Measurements from ENCODE around the gene SCIMP. TPM values are rescaled to one million over a fixed set of nuclear protein-coding genes. Genes with fewer than 3 reads are reported as not detected.

The SCIMP gene
- total and polyA plus RNA-seq, 2 of the 13 experiments (the other 11 are each of a cell fraction or from before 2014, with no cell fraction given) = not detected

- TF ChIP-seq SMC3 (IDR thresholded peaks at IDR 0.05; ENCODE audit: low read length) (no peak), AGO2 (optimal IDR thresholded peaks at IDR 0.05; ENCODE audit: low read depth, low read length) (peak; percentile 39), ELK4 (CRISPR knock-in tag; IDR thresholded peaks at IDR 0.05; ENCODE audit: borderline replicate concordance) (no peak), KLF6 (CRISPR knock-in tag; IDR thresholded peaks at IDR 0.05) (0 out of 2 replicates have a peak, but pooled peaks have one; percentile 62), ZFX (CRISPR knock-in tag; IDR thresholded peaks at IDR 0.05; ENCODE audit: low read depth) (peak; percentile 77), ZNF441 (CRISPR knock-in tag; IDR thresholded peaks at IDR 0.05; ENCODE audit: borderline replicate concordance) (peak; percentile 76; the same call in 1 of the 2 replicates), TOPORS (CRISPR knock-in tag; IDR thresholded peaks at IDR 0.05) (0 out of 2 replicates have a peak, but pooled peaks have one; percentile 20), NCOA2 (CRISPR knock-in tag; IDR thresholded peaks at IDR 0.05) (no peak), HNRNPUL1 (IDR thresholded peaks at IDR 0.05; ENCODE audit: low read depth, low read length) (no peak), SP5 (CRISPR knock-in tag; IDR thresholded peaks at IDR 0.05; ENCODE audit: borderline replicate concordance, low read depth) (peak; percentile 24; the same call in 1 of the 2 replicates), ZNF251 (CRISPR knock-in tag; IDR thresholded peaks at IDR 0.05) (no peak), HNRNPH1 (optimal IDR thresholded peaks at IDR 0.05; ENCODE audit: low read depth, low read length) (no peak), ZNF775 (CRISPR knock-in tag; IDR thresholded peaks at IDR 0.05; ENCODE audit: borderline replicate concordance) (no peak), ZNF546 (CRISPR knock-in tag; conservative IDR thresholded peaks at IDR 0.05) (no peak)
- TF ChIP-seq, protein P1, sequence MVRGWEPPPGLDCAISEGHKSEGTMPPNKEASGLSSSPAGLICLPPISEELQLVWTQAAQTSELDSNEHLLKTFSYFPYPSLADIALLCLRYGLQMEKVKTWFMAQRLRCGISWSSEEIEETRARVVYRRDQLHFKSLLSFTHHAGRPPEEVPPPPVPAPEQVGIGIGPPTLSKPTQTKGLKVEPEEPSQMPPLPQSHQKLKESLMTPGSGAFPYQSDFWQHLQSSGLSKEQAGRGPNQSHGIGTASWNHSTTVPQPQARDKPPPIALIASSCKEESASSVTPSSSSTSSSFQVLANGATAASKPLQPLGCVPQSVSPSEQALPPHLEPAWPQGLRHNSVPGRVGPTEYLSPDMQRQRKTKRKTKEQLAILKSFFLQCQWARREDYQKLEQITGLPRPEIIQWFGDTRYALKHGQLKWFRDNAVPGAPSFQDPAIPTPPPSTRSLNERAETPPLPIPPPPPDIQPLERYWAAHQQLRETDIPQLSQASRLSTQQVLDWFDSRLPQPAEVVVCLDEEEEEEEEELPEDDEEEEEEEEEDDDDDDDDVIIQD (CRISPR knock-in tag; IDR thresholded peaks at IDR 0.05; ENCODE audit: low read depth) = 0 out of 2 replicates have a peak, but pooled peaks have one; percentile 18
- TF ChIP-seq, protein P2, sequence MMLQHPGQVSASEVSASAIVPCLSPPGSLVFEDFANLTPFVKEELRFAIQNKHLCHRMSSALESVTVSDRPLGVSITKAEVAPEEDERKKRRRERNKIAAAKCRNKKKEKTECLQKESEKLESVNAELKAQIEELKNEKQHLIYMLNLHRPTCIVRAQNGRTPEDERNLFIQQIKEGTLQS (CRISPR knock-in tag; IDR thresholded peaks at IDR 0.05) = 0 out of 2 replicates have a peak, but pooled peaks have one; percentile 22
- TF ChIP-seq, protein P3, sequence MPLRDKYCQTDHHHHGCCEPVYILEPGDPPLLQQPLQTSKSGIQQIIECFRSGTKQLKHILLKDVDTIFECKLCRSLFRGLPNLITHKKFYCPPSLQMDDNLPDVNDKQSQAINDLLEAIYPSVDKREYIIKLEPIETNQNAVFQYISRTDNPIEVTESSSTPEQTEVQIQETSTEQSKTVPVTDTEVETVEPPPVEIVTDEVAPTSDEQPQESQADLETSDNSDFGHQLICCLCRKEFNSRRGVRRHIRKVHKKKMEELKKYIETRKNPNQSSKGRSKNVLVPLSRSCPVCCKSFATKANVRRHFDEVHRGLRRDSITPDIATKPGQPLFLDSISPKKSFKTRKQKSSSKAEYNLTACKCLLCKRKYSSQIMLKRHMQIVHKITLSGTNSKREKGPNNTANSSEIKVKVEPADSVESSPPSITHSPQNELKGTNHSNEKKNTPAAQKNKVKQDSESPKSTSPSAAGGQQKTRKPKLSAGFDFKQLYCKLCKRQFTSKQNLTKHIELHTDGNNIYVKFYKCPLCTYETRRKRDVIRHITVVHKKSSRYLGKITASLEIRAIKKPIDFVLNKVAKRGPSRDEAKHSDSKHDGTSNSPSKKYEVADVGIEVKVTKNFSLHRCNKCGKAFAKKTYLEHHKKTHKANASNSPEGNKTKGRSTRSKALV (CRISPR knock-in tag; IDR thresholded peaks at IDR 0.05) = no peak
- TF ChIP-seq, protein P4, sequence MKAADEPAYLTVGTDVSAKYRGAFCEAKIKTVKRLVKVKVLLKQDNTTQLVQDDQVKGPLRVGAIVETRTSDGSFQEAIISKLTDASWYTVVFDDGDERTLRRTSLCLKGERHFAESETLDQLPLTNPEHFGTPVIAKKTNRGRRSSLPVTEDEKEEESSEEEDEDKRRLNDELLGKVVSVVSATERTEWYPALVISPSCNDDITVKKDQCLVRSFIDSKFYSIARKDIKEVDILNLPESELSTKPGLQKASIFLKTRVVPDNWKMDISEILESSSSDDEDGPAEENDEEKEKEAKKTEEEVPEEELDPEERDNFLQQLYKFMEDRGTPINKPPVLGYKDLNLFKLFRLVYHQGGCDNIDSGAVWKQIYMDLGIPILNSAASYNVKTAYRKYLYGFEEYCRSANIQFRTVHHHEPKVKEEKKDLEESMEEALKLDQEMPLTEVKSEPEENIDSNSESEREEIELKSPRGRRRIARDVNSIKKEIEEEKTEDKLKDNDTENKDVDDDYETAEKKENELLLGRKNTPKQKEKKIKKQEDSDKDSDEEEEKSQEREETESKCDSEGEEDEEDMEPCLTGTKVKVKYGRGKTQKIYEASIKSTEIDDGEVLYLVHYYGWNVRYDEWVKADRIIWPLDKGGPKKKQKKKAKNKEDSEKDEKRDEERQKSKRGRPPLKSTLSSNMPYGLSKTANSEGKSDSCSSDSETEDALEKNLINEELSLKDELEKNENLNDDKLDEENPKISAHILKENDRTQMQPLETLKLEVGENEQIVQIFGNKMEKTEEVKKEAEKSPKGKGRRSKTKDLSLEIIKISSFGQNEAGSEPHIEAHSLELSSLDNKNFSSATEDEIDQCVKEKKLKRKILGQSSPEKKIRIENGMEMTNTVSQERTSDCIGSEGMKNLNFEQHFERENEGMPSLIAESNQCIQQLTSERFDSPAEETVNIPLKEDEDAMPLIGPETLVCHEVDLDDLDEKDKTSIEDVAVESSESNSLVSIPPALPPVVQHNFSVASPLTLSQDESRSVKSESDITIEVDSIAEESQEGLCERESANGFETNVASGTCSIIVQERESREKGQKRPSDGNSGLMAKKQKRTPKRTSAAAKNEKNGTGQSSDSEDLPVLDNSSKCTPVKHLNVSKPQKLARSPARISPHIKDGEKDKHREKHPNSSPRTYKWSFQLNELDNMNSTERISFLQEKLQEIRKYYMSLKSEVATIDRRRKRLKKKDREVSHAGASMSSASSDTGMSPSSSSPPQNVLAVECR (CRISPR knock-in tag; IDR thresholded peaks at IDR 0.05; ENCODE audit: borderline replicate concordance) = peak; percentile 50
Measured at GRCh38 chr17:5281814-5282641, 47.4 kb upstream of the SCIMP start, which contains the start of gene RABEP1 (continued).
